Measurements from ENCODE around the gene SAA4. TPM values are rescaled to one million over a fixed set of nuclear protein-coding genes. Genes with fewer than 3 reads are reported as not detected.
"Not testable (repeated sequence)": the region's sequence is repeated elsewhere in the genome, so short reads cannot be mapped to it uniquely, and the experiment has no call there.

Gene SAA4
- total RNA-seq, 1 experiment from 2014 or later, result not detected

- Mint-ChIP-seq H3K4me1 (ENCODE audit: low read depth, unreplicated experiment) (no peaks in the 10 kb centered on the region), H3K9me3 (ENCODE audit: unreplicated experiment) (no peaks in the 10 kb centered on the region), H3K27me3 (ENCODE audit: insufficient read depth, unreplicated experiment) (peaks cover 23% of the 10 kb centered on the region), H3K27ac (ENCODE audit: unreplicated experiment) (no peak overlapping the region), H3K4me3 (ENCODE audit: unreplicated experiment) (no peak overlapping the region), H3K36me3 (ENCODE audit: insufficient read depth, unreplicated experiment) (no peaks in the 10 kb centered on the region)
- no peaks in the 10 kb centered on the region; the same call in 1 of the 2 replicates for H3K27me3 ChIP-seq (replicated peaks; ENCODE audit: control insufficient read depth, insufficient read depth, low read length)
- ChIA-PET POLR2A (interaction anchor here (0.6 kb wide), 1 partner anchor 39 kb away, joined by 9 read pairs; no protein-coding TSS in a partner anchor), CTCF (interaction anchor here (0.6 to 1.8 kb wide), 10 partner anchors 9 to 473 kb away, joined by 3 to 34 read pairs (median 4); no protein-coding TSS in a partner anchor)
- 0 out of 2 replicates have a peak, but pooled peaks cover 4% of the 10 kb centered on the region for H3K9me3 ChIP-seq
- no peak overlapping the region for H3K4me3 ChIP-seq (ENCODE audit: low read depth, low read length)
- no peaks in the 10 kb centered on the region for H3K4me1 ChIP-seq
- intact Hi-C loops (cut with micrococcal nuclease; ENCODE audit: unreplicated experiment), result loop anchor here (1.0 to 2.0 kb wide), 2 partner anchors 33 to 88 kb away; no protein-coding TSS in a partner anchor
- no peaks in the 10 kb centered on the region for H3K36me3 ChIP-seq (ENCODE audit: control insufficient read depth, insufficient read depth, low read length)
- peak; percentile 56 to 62 for TF ChIP-seq CTCF (IDR thresholded peaks at IDR 0.05; ENCODE audit: insufficient read depth in 1 of 2, low read depth in 1 of 2, low read length in 1 of 2, severe bottlenecking in 1 of 2, unreplicated experiment in 1 of 2)
- peak in 1 of 2 experiments; percentile 42 for DNase-seq
- BruUV-seq (replicated peaks), result no TSS peak
Observed at GRCh38 chr11:18203723-18204122, 32.9 kb downstream of the SAA4 start.

GRCh38 chr11:18197738-18198137 lies 38.9 kb downstream of the SAA4 start:
- intact Hi-C loops (cut with micrococcal nuclease; ENCODE audit: unreplicated experiment); H3K27me3 ChIP-seq (replicated peaks; ENCODE audit: control insufficient read depth, insufficient read depth, low read length); H3K4me1 ChIP-seq; H3K4me3 ChIP-seq (ENCODE audit: low read depth, low read length); BruUV-seq (replicated peaks); H3K36me3 Mint-ChIP-seq (ENCODE audit: insufficient read depth, unreplicated experiment); H3K36me3 ChIP-seq (ENCODE audit: control insufficient read depth, insufficient read depth, low read length); POLR2A ChIA-PET; DNase-seq; H3K9me3 Mint-ChIP-seq (ENCODE audit: unreplicated experiment); H3K9me3 ChIP-seq; H3K27ac Mint-ChIP-seq (ENCODE audit: unreplicated experiment); H3K4me1 Mint-ChIP-seq (ENCODE audit: low read depth, unreplicated experiment); H3K4me3 Mint-ChIP-seq (ENCODE audit: unreplicated experiment); CTCF ChIA-PET: not testable (repeated sequence)
- H3K27me3 Mint-ChIP-seq (ENCODE audit: insufficient read depth, unreplicated experiment), result peaks cover 11% of the 10 kb centered on the region

- no peak for DNase-seq
- H3K9me3 ChIP-seq, result no peaks in the 10 kb centered on the region
- no peak overlapping the region for H3K4me3 ChIP-seq (ENCODE audit: low read depth, low read length)
- ChIA-PET CTCF (no interaction called here), POLR2A (no interaction called here)
- Mint-ChIP-seq H3K4me3 (ENCODE audit: unreplicated experiment) (no peak overlapping the region), H3K9me3 (ENCODE audit: unreplicated experiment) (no peaks in the 10 kb centered on the region), H3K27ac (ENCODE audit: unreplicated experiment) (no peak overlapping the region), H3K27me3 (ENCODE audit: insufficient read depth, unreplicated experiment) (peaks cover 11% of the 10 kb centered on the region), H3K4me1 (ENCODE audit: low read depth, unreplicated experiment) (no peaks in the 10 kb centered on the region), H3K36me3 (ENCODE audit: insufficient read depth, unreplicated experiment) (no peaks in the 10 kb centered on the region)
- no peaks in the 10 kb centered on the region for H3K36me3 ChIP-seq (ENCODE audit: control insufficient read depth, insufficient read depth, low read length)
- no peaks in the 10 kb centered on the region for H3K4me1 ChIP-seq
- H3K27me3 ChIP-seq (replicated peaks; ENCODE audit: control insufficient read depth, insufficient read depth, low read length), result no peaks in the 10 kb centered on the region; the same call in 1 of the 2 replicates
- no peak for TF ChIP-seq CTCF (IDR thresholded peaks at IDR 0.05; ENCODE audit: insufficient read depth in 1 of 2, low read depth in 1 of 2, low read length in 1 of 2, severe bottlenecking in 1 of 2, unreplicated experiment in 1 of 2)
- BruUV-seq (replicated peaks), result no TSS peak
- intact Hi-C loops (cut with micrococcal nuclease; ENCODE audit: unreplicated experiment), result no loop called here
Observed at GRCh38 chr11:18196532-18196931, 40.1 kb downstream of the SAA4 start.
